Right lobe of liver (tissue), 6 donors: Measurements from ENCODE around the gene RYR3. TPM values are rescaled to one million over a fixed set of nuclear protein-coding genes. Genes with fewer than 3 reads are reported as not detected.

Experiments
- ATAC-seq, 4 donors: fragments of 200-7000 bp; cut with Tn5 transposase; one replicate each; pipeline ENCODE4 v1.9.1; 2020; ENCODE audit warnings: mild to moderate bottlenecking in 4 of 4, moderate library complexity in 4 of 4
- DNase-seq, 3 donors: peaks; one replicate each; pipeline ENCODE4 v3.0.0-alpha.2; 2020
- H3K27ac ChIP-seq, 3 donors: fragments of 200-600 bp; one replicate each; pipeline ENCODE4 v1.8.0; 2022
- H3K27me3 ChIP-seq, 2 donors: fragments of 200-600 bp; one replicate each; pipeline ENCODE4 v1.8.0; 2022
- H3K36me3 ChIP-seq, 4 donors: fragments of 200-600 bp; sonication (generic) in 1 of 4; one replicate each; pipeline versions ENCODE4 v1.5.1 to v1.8.0; 2017 to 2022; ENCODE audit warnings: control low read depth in 1 of 4
- H3K4me1 ChIP-seq, 4 donors: fragments of 200-600 bp; sonication (generic) in 1 of 4; one replicate each; pipeline versions ENCODE4 v1.5.1 to v1.8.0; 2017 to 2022; ENCODE audit warnings: control low read depth in 1 of 4
- H3K4me3 ChIP-seq, 3 donors: fragments of 200-600 bp; one replicate each; pipeline ENCODE4 v1.8.0; 2022
- H3K9me3 ChIP-seq, 4 donors: fragments of 200-600 bp; sonication (generic) in 1 of 4; one replicate each; pipeline versions ENCODE4 v1.5.1 to v1.8.0; 2017 to 2022; ENCODE audit warnings: control low read depth in 1 of 4
- CTCF ChIP-seq, 4 donors: fragments of 200-600 bp in 3 of 4; fragments of 450-650 bp in 1 of 4; IDR thresholded peaks; one replicate each; pipeline versions ENCODE4 v1.5.1 to v1.8.0; 2016 to 2022; ENCODE audit warnings: antibody characterized with exemption in 4 of 4, mild to moderate bottlenecking in 2 of 4
- POLR2A ChIP-seq: fragments of 450-650 bp; IDR thresholded peaks from one replicate; pipeline ENCODE4 v1.6.1; 2017; ENCODE audit warnings: antibody characterized with exemption, mild to moderate bottlenecking
- WGBS: methylation state at CpG from one replicate; pipeline ENCODE4 v1.1.6; 2018; ENCODE audit warnings: low coverage, low lambda C conversion rate; ENCODE audit not compliant: insufficient coverage; ENCODE audit errors: missing lambda C conversion rate; 5-methylcytosine and 5-hydroxymethylcytosine counted together
- intact Hi-C, 2 donors: fragments of 100-400 bp; cut with DNase I; formaldehyde crosslinking; loops; one replicate each; pipeline versions ENCODE4 v1.11.2 to v1.14.1; 2022
- total RNA-seq, 6 experiments: library from RNA; depleted of rRNA in 2 of 6; stranded (reverse); fragments of >200 nt in 2 of 6; fragmentation: NEBNext Ultra II Directional in 3 of 6; extraction: Animal tissue kit (Norgen Biotek cat#: 25700) in 3 of 6; gene quantifications; one replicate each; pipeline versions ENCODE4 v1.1.0 to v1.2.4, GENCODE V29; 2016 to 2023
- donor health status: DM: no; HTN: yes; CAD: no.
- donor health status: DM: no; HTN: no; CAD: no.
- donor health status: DM: no; HTN: no; CAD: no.
- donor health status: DM: no; HTN: yes; CAD: no.
- donor health status: DM: no; HTN: yes; CAD: no.

Gene RYR3
- total RNA-seq, 6 experiments from 2014 or later, result under 0.01 to 0.31 (median 0.05) TPM; not detected in 3

GRCh38 chr15:33766389-33766788, 455.6 kb downstream of the RYR3 start:
- ATAC-seq, result no peak
- no peaks in the 10 kb centered on the region for H3K27me3 ChIP-seq
- H3K4me1 ChIP-seq, result no peaks in the 10 kb centered on the region
- TF ChIP-seq CTCF (IDR thresholded peaks at IDR 0.05), result no peak
- TF ChIP-seq POLR2A, result no peak
- no peak for DNase-seq
- WGBS, result 56% methylated on average over 6 of the region's 7 CpGs
- intact Hi-C loops, result no loop called here
- no peaks in the 10 kb centered on the region for H3K9me3 ChIP-seq
- H3K4me3 ChIP-seq, result no peak overlapping the region
- H3K36me3 ChIP-seq, result no peaks in the 10 kb centered on the region
- H3K27ac ChIP-seq, result no peak overlapping the region

GRCh38 chr15:33768670-33769190, 458.0 kb downstream of the RYR3 start:
- TF ChIP-seq POLR2A, result no peak
- TF ChIP-seq CTCF (IDR thresholded peaks at IDR 0.05), result no peak
- DNase-seq, result no peak

GRCh38 chr15:33773969-33774368, 463.2 kb downstream of the RYR3 start:
- H3K27ac ChIP-seq, result no peak overlapping the region
- H3K36me3 ChIP-seq, result no peaks in the 10 kb centered on the region
- TF ChIP-seq CTCF (IDR thresholded peaks at IDR 0.05) (no peak), POLR2A (no peak)
- H3K4me3 ChIP-seq, result no peak overlapping the region
- DNase-seq, result no peak
- H3K27me3 ChIP-seq, result no peaks in the 10 kb centered on the region
- H3K9me3 ChIP-seq, result no peaks in the 10 kb centered on the region
- 41% methylated on average over 2 of the region's 3 CpGs for whole genome bisulfite sequencing
- no peak for ATAC-seq
- no peaks in the 10 kb centered on the region for H3K4me1 ChIP-seq
- intact Hi-C loops, result no loop called here

More at GRCh38 chr15:33768670-33769190, 458.0 kb downstream of the RYR3 start:
- Histone ChIP-seq H3K27me3 (no peaks in the 10 kb centered on the region), H3K4me1 (no peaks in the 10 kb centered on the region), H3K9me3 (no peaks in the 10 kb centered on the region), H3K36me3 (no peaks in the 10 kb centered on the region), H3K27ac (no peak overlapping the region), H3K4me3 (no peak overlapping the region)
- intact Hi-C loops, result no loop called here
- no peak for ATAC-seq
- 75% methylated on average over 6 of the region's 6 CpGs for WGBS

- H3K4me3 ChIP-seq, result no peak overlapping the region
- no peaks in the 10 kb centered on the region for H3K27me3 ChIP-seq
- no peaks in the 10 kb centered on the region for H3K36me3 ChIP-seq
- TF ChIP-seq POLR2A (no peak), CTCF (IDR thresholded peaks at IDR 0.05) (no peak)
- H3K27ac ChIP-seq, result no peak overlapping the region
- H3K4me1 ChIP-seq, result no peaks in the 10 kb centered on the region
- 69% methylated on average over 2 of the region's 2 CpGs for WGBS
- DNase-seq (no peak), ATAC-seq (no peak)
- intact Hi-C loops, result no loop called here
- no peaks in the 10 kb centered on the region for H3K9me3 ChIP-seq
Measured at GRCh38 chr15:33778852-33779251, 468.1 kb downstream of the RYR3 start.
